IPS-NIHi11 (cell line): ENCODE data around the gene C3orf52.
"Not testable (repeated sequence)": the region's sequence is repeated elsewhere in the genome, so short reads cannot be mapped to it uniquely, and the experiment has no call there.

Experiments used
- DNase-seq: peaks from one replicate; pipeline ENCODE4 v3.0.0; 2012; ENCODE audit warnings: mixed read lengths, low spot score

Gene C3orf52

GRCh38 chr3:112086076-112086854, at the start of gene C3orf52:
Gene C3orf52 (plus strand): TSS chr3:112086389. CDS start chr3:112086408, 19 bp downstream.
- DNase-seq: peak; percentile 97

- not testable (repeated sequence) for DNase-seq
These were observed 49.0 kb upstream of the C3orf52 start for GRCh38 chr3:112037194-112037593.

- DNase-seq: peak; percentile 28
These were observed 47.3 kb upstream of the C3orf52 start for GRCh38 chr3:112038863-112039262.

GRCh38 chr3:112041321-112041720, 44.9 kb upstream of the C3orf52 start:
- DNase-seq: no peak

GRCh38 chr3:112042842-112043280, 43.3 kb upstream of the C3orf52 start:
- DNase-seq: no peak

- DNase-seq: peak; percentile 77
These were observed 42.5 kb upstream of the C3orf52 start for GRCh38 chr3:112043621-112044201.

GRCh38 chr3:112046599-112046998, 39.6 kb upstream of the C3orf52 start:
- no peak for DNase-seq

GRCh38 chr3:112047264-112047663, 38.9 kb upstream of the C3orf52 start:
- DNase-seq: no peak

GRCh38 chr3:112048911-112049310, 37.3 kb upstream of the C3orf52 start:
- DNase-seq: no peak

- DNase-seq: no peak
These were observed 33.0 kb upstream of the C3orf52 start for GRCh38 chr3:112053229-112053628.

- DNase-seq: no peak
These were observed 29.7 kb upstream of the C3orf52 start for GRCh38 chr3:112056451-112056929.

- DNase-seq: no peak
These were observed 26.7 kb upstream of the C3orf52 start for GRCh38 chr3:112059497-112059896.

- no peak for DNase-seq
These were observed 25.0 kb upstream of the C3orf52 start for GRCh38 chr3:112061152-112061551.

GRCh38 chr3:112072387-112073060, 13.7 kb upstream of the C3orf52 start:
- DNase-seq: not testable (repeated sequence)

- no peak for DNase-seq
These were observed 12.2 kb upstream of the C3orf52 start for GRCh38 chr3:112074006-112074405.

- DNase-seq: peak; percentile 31
These were observed 11.3 kb upstream of the C3orf52 start for GRCh38 chr3:112074616-112075497.

GRCh38 chr3:112078125-112079083, 7.8 kb upstream of the C3orf52 start:
- DNase-seq: no peak

GRCh38 chr3:112083239-112083638, 3.0 kb upstream of the C3orf52 start:
- DNase-seq: no peak

- no peak for DNase-seq
These were observed 1.0 kb upstream of the C3orf52 start for GRCh38 chr3:112084980-112085705.

- DNase-seq: no peak
These were observed 484 bp upstream of the C3orf52 start for GRCh38 chr3:112085735-112086075.
